IMR-90 (cell line): ENCODE measurements around the gene FAM177A1. TPM values are rescaled to one million over a fixed set of nuclear protein-coding genes. Genes with fewer than 3 reads are reported as not detected.

Experiments
- ATAC-seq: fragments of 200-7000 bp; cut with Tn5 transposase; 2 replicates; pipeline ENCODE4 v1.9.1; 2020; ENCODE audit warnings: low read depth, mild to moderate bottlenecking, moderate library complexity
- BruUV-seq: library from RNA; stranded (reverse); fragments of 400-500 nt; replicated peaks from 2 replicates; lab custom pipeline; 2021; lab: Mats Ljungman, UMichigan
- CTCF ChIA-PET: fragments of 300-600 bp; formaldehyde crosslinking; extraction: SDS; loops from one replicate; lab custom pipeline; 2021; ENCODE audit warnings: antibody characterized with exemption; lab: Yijun Ruan, JAX
- POLR2A ChIA-PET: fragments of 300-600 bp; sonication (Branson Sonifier 250); formaldehyde crosslinking; loops from one replicate; lab custom pipeline; 2022; ENCODE audit warnings: antibody characterized with exemption; ENCODE audit not compliant: unreplicated experiment; lab: Charles Lee
- DNase-seq: peaks from one replicate; pipeline ENCODE4 v3.0.0; 2013
- H2AFZ ChIP-seq: replicated peaks from 2 replicates; pipeline ENCODE3; 2013; ENCODE audit warnings: low read length, mild to moderate bottlenecking; ENCODE audit not compliant: poor library complexity
- H2AK5ac ChIP-seq: 2 replicates; pipeline ENCODE4 v1.6.1; 2013; ENCODE audit warnings: low read depth, low read length, inconsistent platforms
- H2AK9ac ChIP-seq: replicated peaks from 2 replicates; pipeline ENCODE3; 2013; ENCODE audit warnings: mild to moderate bottlenecking, low read depth, low read length, moderate library complexity; ENCODE audit not compliant: poor library complexity
- H2BK120ac ChIP-seq: 2 replicates; pipeline ENCODE4 v1.6.1; 2013; ENCODE audit warnings: low read depth, low read length, inconsistent platforms
- H2BK15ac ChIP-seq: 3 replicates; pipeline ENCODE4 v1.6.1; 2013; ENCODE audit warnings: low read depth, low read length, inconsistent platforms
- H2BK20ac ChIP-seq: 2 replicates; pipeline ENCODE4 v1.6.1; 2013; ENCODE audit warnings: low read depth, mild to moderate bottlenecking, inconsistent platforms, low read length, moderate library complexity
- H2BK5ac ChIP-seq: 2 replicates; pipeline ENCODE4 v1.6.1; 2013; ENCODE audit warnings: mild to moderate bottlenecking, low read depth, low read length, inconsistent platforms; ENCODE audit not compliant: poor library complexity, severe bottlenecking
- H3K14ac ChIP-seq: replicated peaks from 2 replicates; pipeline ENCODE4 v1.6.1; 2013; ENCODE audit warnings: low read depth, low read length, inconsistent platforms
- H3K18ac ChIP-seq: 2 replicates; pipeline ENCODE4 v1.6.1; 2013; ENCODE audit warnings: low read depth, low read length, control low read depth
- H3K23ac ChIP-seq: 2 replicates; pipeline ENCODE4 v1.6.1; 2013; ENCODE audit warnings: low read depth, low read length, inconsistent platforms
- H3K27ac ChIP-seq: 2 replicates; pipeline ENCODE4 v1.5.1; 2013; ENCODE audit warnings: mild to moderate bottlenecking, control low read depth, low read length; ENCODE audit not compliant: insufficient read depth
- H3K27me3 ChIP-seq: 2 replicates; pipeline ENCODE4 v1.6.1; 2013; ENCODE audit warnings: low read length; ENCODE audit not compliant: control insufficient read depth, insufficient read depth
- H3K36me3 ChIP-seq: 2 replicates; pipeline ENCODE4 v1.6.1; 2013; ENCODE audit warnings: low read length, mixed read lengths; ENCODE audit not compliant: control insufficient read depth, insufficient read depth
- H3K4ac ChIP-seq: 2 replicates; pipeline ENCODE4 v1.6.1; 2013; ENCODE audit warnings: low read depth, low read length, inconsistent platforms
- H3K4me1 ChIP-seq: 2 replicates; pipeline ENCODE4 v1.6.1; 2013; ENCODE audit warnings: low read length, mixed read lengths; ENCODE audit not compliant: control insufficient read depth, insufficient read depth
- H3K4me2 ChIP-seq: 2 replicates; pipeline ENCODE4 v1.6.1; 2013; ENCODE audit warnings: low read depth, mild to moderate bottlenecking, control low read depth, low read length, moderate library complexity
- H3K4me3 ChIP-seq: 2 replicates; pipeline ENCODE4 v1.5.1; 2013; ENCODE audit warnings: low read depth, mild to moderate bottlenecking, control low read depth, low read length, moderate library complexity; ENCODE audit not compliant: insufficient read depth
- H3K56ac ChIP-seq: 2 replicates; pipeline ENCODE4 v1.6.1; 2013; ENCODE audit warnings: low read length, inconsistent platforms; ENCODE audit not compliant: insufficient read depth; ENCODE audit errors: extremely low read depth
- H3K79me1 ChIP-seq, 2 experiments: 2 replicates each; pipeline ENCODE4 v1.6.1; 2013; ENCODE audit warnings: low read length in 2 of 2, inconsistent platforms in 1 of 2, low read depth in 1 of 2
- H3K9ac ChIP-seq: 2 replicates; pipeline ENCODE4 v1.6.1; 2013; ENCODE audit warnings: low read depth, low read length, control low read depth
- H3K9me1 ChIP-seq: 2 replicates; pipeline ENCODE4 v1.6.1; 2013; ENCODE audit warnings: low read length, inconsistent platforms; ENCODE audit not compliant: insufficient read depth
- H3K9me3 ChIP-seq: 2 replicates; pipeline ENCODE4 v1.6.1; 2013; ENCODE audit warnings: low read length; ENCODE audit not compliant: control insufficient read depth, insufficient read depth
- H4K20me1 ChIP-seq: 2 replicates; pipeline ENCODE4 v1.6.1; 2013; ENCODE audit warnings: low read length, inconsistent platforms; ENCODE audit not compliant: insufficient read depth
- H4K5ac ChIP-seq: 2 replicates; pipeline ENCODE4 v1.6.1; 2013; ENCODE audit warnings: mild to moderate bottlenecking, low read depth, low read length, control low read depth
- H4K8ac ChIP-seq, 2 experiments: 2 replicates each; pipeline ENCODE4 v1.6.1; 2013; ENCODE audit warnings: low read depth in 2 of 2, low read length in 2 of 2, control low read depth in 1 of 2, inconsistent platforms in 1 of 2
- H4K91ac ChIP-seq: 2 replicates; pipeline ENCODE4 v1.6.1; 2013; ENCODE audit warnings: low read depth, low read length, inconsistent platforms; ENCODE audit not compliant: insufficient read depth
- BHLHE40 ChIP-seq: fragments of 150-350 bp; IDR thresholded peaks from 2 replicates; pipeline ENCODE4 v1.6.1; 2016; ENCODE audit warnings: mild to moderate bottlenecking, low read depth, low read length
- RAD21 ChIP-seq: IDR thresholded peaks from 2 replicates; pipeline ENCODE4 v1.6.1; 2012; ENCODE audit warnings: low read length, improper control_type of control experiment
- SMC3 ChIP-seq: fragments of 150-350 bp; IDR thresholded peaks from 2 replicates; pipeline ENCODE4 v1.6.1; 2016; ENCODE audit warnings: low read depth, mild to moderate bottlenecking, antibody characterized with exemption, low read length, moderate library complexity
- WGBS, 2 experiments: methylation state at CpG; one replicate each; pipeline versions ENCODE4 v1.1.5 to v1.1.7; 2013; ENCODE audit warnings: missing lambda C conversion rate in 2 of 2; ENCODE audit not compliant: insufficient read length in 1 of 2; ENCODE audit errors: extremely low coverage in 2 of 2; 5-methylcytosine and 5-hydroxymethylcytosine counted together
- dilution Hi-C: fragments of 300-500 bp; cut with HindIII; formaldehyde crosslinking; loops from one replicate; pipeline ENCODE4 v1.14.3; 2018; ENCODE audit warnings: low sequenced_read_pairs; ENCODE audit not compliant: unreplicated experiment
- in situ Hi-C: fragments of 300-500 bp; cut with MboI; formaldehyde crosslinking; loops from 3 replicates; pipeline ENCODE4 v1.14.3; 2019; ENCODE audit warnings: low sequenced_read_pairs, inconsistent platforms, mixed read lengths
- intact Hi-C: fragments of 100-400 bp; cut with micrococcal nuclease; formaldehyde crosslinking; loops from 2 replicates; pipeline ENCODE4 v1.10.0; 2022
- polyA plus RNA-seq, 3 experiments: library from polyadenylated mRNA; depleted of rRNA; stranded (reverse); fragments of >200 nt; gene quantifications; 2 replicates each; pipeline ENCODE4 v1.2.3, GENCODE V29; 2012; ENCODE audit warnings: low replicate concordance in 1 of 3
- total RNA-seq: library from RNA; depleted of rRNA; stranded (reverse); fragments of >200 nt; gene quantifications from 2 replicates; pipeline ENCODE4 v1.2.3, GENCODE V29; 2012
- TF ChIP-seq, protein P1 (sequence below): conservative IDR thresholded peaks from 2 replicates; pipeline ENCODE4 v1.5.1; 2012; ENCODE audit warnings: mild to moderate bottlenecking, low read depth, low read length, improper control_type of control experiment

The FAM177A1 gene
- total and polyA plus RNA-seq, 2 of the 4 experiments (the other 2 are of a cell fraction): 18.5 to 33.4 TPM

DNA sequence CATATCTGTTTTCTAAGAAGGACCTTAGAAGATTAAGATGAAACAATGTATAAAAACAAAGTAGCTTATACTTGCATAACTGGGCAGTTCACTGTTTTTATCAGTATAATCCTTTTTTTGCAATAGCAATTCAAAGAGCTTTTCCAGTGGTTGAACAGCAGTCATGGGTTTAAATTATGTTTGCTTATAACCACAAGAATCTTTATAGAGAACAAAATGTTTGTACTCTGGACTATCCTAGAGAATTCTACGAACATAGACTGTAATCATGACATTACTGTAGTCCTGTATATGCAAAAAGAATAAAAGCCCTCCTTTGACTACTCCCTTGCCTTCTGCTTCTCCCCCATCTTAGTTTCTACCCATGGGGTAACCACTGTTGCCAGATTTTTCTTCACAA lies 5.7 kb downstream of the FAM177A1 start:
- Histone ChIP-seq H3K79me1 (peaks cover 12 to 52% of the 10 kb centered on the region in 2 experiments), H3K9ac (no peak overlapping the region), H3K14ac (no peak overlapping the region), H3K36me3 (peaks cover 7% of the 10 kb centered on the region), H2AK9ac (no peak overlapping the region), H4K5ac (no peak overlapping the region), H3K27ac (no peak overlapping the region), H3K23ac (no peak overlapping the region), H4K91ac (no peak overlapping the region), H2BK15ac (no peak overlapping the region), H3K27me3 (no peaks in the 10 kb centered on the region), H2BK120ac (no peak overlapping the region), H3K18ac (no peak overlapping the region), H2BK5ac (no peak overlapping the region), H3K4me2 (no peak overlapping the region), H3K4me3 (no peak overlapping the region), H3K4me1 (peaks cover 2% of the 10 kb centered on the region; the same call in 1 of the 2 replicates), H3K56ac (no peak overlapping the region), H3K4ac (no peak overlapping the region), H4K20me1 (no peaks in the 10 kb centered on the region), H3K9me3 (no peaks in the 10 kb centered on the region), H2AK5ac (no peak overlapping the region), H2BK20ac (no peak overlapping the region), H4K8ac (no peak overlapping the region), H3K9me1 (peaks cover 4% of the 10 kb centered on the region; the same call in 1 of the 2 replicates), H2AFZ (no peak overlapping the region)
- in situ Hi-C loops: no loop called here
- no TSS peak for BruUV-seq
- intact Hi-C loops: no loop called here
- ATAC-seq: peak; percentile 33; the same call in 1 of the 2 replicates
- DNase-seq: peak; percentile 24
- dilution Hi-C loops: no loop called here
- CTCF ChIA-PET: no interaction called here
- TF ChIP-seq BHLHE40 (no peak), RAD21 (no peak), SMC3 (no peak)
- TF ChIP-seq, protein P1, sequence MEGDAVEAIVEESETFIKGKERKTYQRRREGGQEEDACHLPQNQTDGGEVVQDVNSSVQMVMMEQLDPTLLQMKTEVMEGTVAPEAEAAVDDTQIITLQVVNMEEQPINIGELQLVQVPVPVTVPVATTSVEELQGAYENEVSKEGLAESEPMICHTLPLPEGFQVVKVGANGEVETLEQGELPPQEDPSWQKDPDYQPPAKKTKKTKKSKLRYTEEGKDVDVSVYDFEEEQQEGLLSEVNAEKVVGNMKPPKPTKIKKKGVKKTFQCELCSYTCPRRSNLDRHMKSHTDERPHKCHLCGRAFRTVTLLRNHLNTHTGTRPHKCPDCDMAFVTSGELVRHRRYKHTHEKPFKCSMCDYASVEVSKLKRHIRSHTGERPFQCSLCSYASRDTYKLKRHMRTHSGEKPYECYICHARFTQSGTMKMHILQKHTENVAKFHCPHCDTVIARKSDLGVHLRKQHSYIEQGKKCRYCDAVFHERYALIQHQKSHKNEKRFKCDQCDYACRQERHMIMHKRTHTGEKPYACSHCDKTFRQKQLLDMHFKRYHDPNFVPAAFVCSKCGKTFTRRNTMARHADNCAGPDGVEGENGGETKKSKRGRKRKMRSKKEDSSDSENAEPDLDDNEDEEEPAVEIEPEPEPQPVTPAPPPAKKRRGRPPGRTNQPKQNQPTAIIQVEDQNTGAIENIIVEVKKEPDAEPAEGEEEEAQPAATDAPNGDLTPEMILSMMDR: no peak
- no CpG with 5 or more reads among the region's 1 CpG for WGBS, 2 experiments
- POLR2A ChIA-PET: no interaction called here
